ENCODE results near the gene UFSP2.

DNA sequence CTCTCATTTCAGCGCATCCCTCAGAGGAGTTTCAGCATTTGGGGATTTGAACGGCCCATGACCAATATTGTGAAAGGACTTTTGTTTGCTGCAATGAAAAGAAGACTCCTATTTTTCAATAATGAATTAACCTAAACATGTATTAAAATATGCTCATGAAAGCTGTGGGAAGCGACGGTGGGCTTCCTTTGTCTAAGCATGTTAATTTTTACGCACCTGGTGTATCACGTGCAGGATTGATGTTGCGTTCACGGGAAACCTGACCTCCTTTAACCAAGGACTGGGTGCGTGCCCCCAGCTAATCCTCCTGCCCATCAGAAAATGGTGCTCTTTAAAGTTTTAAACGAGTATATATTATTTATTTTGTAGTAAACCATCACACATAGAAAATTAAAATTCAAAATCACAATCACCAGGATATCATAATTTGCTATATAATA lies 46.4 kb upstream of the UFSP2 start:
- TF ChIP-seq EZH2 (IDR thresholded peaks at IDR 0.05; ENCODE audit: low read length, missing control alignments) (no peak), CTCF (conservative IDR thresholded peaks at IDR 0.05 in 1 of 2, IDR thresholded peaks at IDR 0.05 in 1 of 2; ENCODE audit: low read depth in 1 of 2, low read length in 2 of 2) (no peak)
